ENCODE measurements around the gene IFT122.

The IFT122 gene

DNA sequence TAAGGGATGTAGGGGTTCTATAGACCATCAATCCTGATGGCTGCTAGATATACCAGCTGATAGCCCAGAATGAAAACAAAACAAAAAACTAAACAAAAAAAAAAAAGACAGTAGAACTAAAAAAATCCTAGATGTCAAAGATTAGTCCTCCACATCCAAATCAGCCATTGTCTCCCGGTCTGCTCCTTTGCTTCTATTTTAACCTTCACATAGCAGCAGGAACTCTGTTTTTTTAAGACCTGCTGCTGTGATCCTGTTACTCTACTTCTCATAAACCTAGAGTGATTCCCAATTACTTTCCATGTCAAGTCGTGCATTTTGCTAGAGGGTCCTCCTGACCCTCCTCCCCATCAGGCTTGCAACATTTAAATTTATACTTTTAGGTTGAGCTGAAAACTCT is 2.5 kb downstream of the IFT122 start:
- no peaks in the 10 kb centered on the region for H3K27me3 ChIP-seq (replicated peaks; ENCODE audit: control insufficient read depth, insufficient read depth, low read length)
- no peaks in the 10 kb centered on the region for H3K36me3 ChIP-seq (ENCODE audit: control insufficient read depth, insufficient read depth, low read length)
- no peak for DNase-seq (ENCODE audit: extremely low read depth, insufficient read length)
- H3K4me3 ChIP-seq (replicated peaks; ENCODE audit: low read depth, low read length) = no peak overlapping the region
- TF ChIP-seq, protein P1, sequence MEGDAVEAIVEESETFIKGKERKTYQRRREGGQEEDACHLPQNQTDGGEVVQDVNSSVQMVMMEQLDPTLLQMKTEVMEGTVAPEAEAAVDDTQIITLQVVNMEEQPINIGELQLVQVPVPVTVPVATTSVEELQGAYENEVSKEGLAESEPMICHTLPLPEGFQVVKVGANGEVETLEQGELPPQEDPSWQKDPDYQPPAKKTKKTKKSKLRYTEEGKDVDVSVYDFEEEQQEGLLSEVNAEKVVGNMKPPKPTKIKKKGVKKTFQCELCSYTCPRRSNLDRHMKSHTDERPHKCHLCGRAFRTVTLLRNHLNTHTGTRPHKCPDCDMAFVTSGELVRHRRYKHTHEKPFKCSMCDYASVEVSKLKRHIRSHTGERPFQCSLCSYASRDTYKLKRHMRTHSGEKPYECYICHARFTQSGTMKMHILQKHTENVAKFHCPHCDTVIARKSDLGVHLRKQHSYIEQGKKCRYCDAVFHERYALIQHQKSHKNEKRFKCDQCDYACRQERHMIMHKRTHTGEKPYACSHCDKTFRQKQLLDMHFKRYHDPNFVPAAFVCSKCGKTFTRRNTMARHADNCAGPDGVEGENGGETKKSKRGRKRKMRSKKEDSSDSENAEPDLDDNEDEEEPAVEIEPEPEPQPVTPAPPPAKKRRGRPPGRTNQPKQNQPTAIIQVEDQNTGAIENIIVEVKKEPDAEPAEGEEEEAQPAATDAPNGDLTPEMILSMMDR (IDR thresholded peaks at IDR 0.05; ENCODE audit: insufficient read depth, low read length, poor library complexity, severe bottlenecking) = no peak

DNA sequence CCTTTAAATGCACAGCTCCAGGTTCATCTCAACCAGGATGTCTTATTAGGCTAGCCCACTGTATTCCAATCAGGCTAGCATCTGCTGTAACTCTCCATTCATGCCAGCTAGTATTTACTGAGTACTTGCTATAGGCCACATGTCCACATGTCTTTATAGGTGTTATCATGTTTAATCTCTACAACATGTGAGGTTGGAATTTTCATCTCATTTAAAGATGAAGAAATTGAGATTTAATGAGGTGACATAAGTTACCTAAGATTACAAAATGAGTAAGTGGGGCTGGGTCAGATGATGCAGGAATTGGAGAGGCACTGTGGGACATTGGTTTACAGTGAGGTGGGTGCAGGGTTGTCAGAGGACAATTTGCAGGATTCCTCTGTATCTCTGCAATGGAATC is 2.9 kb downstream of the IFT122 start:
- H3K4me3 ChIP-seq (replicated peaks; ENCODE audit: low read depth, low read length) = no peak overlapping the region
- TF ChIP-seq, protein P1 (IDR thresholded peaks at IDR 0.05; ENCODE audit: insufficient read depth, low read length, poor library complexity, severe bottlenecking) = no peak
- no peaks in the 10 kb centered on the region for H3K36me3 ChIP-seq (ENCODE audit: control insufficient read depth, insufficient read depth, low read length)
- no peaks in the 10 kb centered on the region for H3K27me3 ChIP-seq (replicated peaks; ENCODE audit: control insufficient read depth, insufficient read depth, low read length)
- DNase-seq (ENCODE audit: extremely low read depth, insufficient read length) = no peak

DNA sequence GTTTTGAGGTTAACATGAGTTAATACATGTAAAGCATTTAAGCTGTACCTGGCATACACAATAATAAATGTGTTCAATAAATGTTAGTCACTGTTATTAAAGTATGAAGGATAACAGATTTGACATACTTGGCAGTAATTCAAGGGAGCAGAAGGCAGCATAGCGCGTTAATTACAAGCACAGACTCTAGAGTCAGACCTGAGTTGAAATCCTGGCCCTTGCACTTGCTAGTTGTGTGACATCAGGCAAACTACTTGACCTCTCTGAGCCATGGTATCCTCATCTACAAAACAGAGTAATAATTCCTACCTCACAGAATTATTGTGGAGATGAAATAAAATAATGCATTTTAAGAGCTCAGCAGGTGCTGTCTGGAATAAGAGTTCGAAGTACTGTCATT is 5.4 kb downstream of the IFT122 start:
- no peaks in the 10 kb centered on the region for H3K36me3 ChIP-seq (ENCODE audit: control insufficient read depth, insufficient read depth, low read length)
- no peak overlapping the region for H3K4me3 ChIP-seq (replicated peaks; ENCODE audit: low read depth, low read length)
- DNase-seq (ENCODE audit: extremely low read depth, insufficient read length) = no peak
- TF ChIP-seq, protein P1 (IDR thresholded peaks at IDR 0.05; ENCODE audit: insufficient read depth, low read length, poor library complexity, severe bottlenecking) = no peak
- no peaks in the 10 kb centered on the region for H3K27me3 ChIP-seq (replicated peaks; ENCODE audit: control insufficient read depth, insufficient read depth, low read length)

DNA sequence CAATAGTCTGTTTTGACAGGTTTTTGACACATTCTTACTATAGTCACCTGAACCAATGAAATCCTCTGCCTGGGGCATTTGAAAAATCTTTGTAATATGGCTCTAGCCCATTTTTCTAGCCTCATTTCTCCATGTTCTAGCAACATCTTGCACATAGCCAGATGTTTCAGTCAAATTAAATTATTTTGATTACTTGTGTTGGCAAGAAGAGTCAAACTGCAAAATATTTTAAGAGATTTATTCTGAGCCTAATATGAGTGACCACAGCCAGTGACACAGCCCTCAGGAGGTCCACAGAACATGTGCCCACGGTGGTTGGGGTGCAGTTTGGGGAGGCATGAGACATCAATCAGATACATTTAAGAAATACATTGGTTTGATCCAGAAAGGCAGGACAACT is 6.9 kb downstream of the IFT122 start:
- Histone ChIP-seq H3K27me3 (replicated peaks; ENCODE audit: control insufficient read depth, insufficient read depth, low read length) (no peaks in the 10 kb centered on the region), H3K4me3 (replicated peaks; ENCODE audit: low read depth, low read length) (no peak overlapping the region), H3K36me3 (ENCODE audit: control insufficient read depth, insufficient read depth, low read length) (no peaks in the 10 kb centered on the region)
- DNase-seq (ENCODE audit: extremely low read depth, insufficient read length) = no peak
- TF ChIP-seq, protein P1 (IDR thresholded peaks at IDR 0.05; ENCODE audit: insufficient read depth, low read length, poor library complexity, severe bottlenecking) = no peak

DNA sequence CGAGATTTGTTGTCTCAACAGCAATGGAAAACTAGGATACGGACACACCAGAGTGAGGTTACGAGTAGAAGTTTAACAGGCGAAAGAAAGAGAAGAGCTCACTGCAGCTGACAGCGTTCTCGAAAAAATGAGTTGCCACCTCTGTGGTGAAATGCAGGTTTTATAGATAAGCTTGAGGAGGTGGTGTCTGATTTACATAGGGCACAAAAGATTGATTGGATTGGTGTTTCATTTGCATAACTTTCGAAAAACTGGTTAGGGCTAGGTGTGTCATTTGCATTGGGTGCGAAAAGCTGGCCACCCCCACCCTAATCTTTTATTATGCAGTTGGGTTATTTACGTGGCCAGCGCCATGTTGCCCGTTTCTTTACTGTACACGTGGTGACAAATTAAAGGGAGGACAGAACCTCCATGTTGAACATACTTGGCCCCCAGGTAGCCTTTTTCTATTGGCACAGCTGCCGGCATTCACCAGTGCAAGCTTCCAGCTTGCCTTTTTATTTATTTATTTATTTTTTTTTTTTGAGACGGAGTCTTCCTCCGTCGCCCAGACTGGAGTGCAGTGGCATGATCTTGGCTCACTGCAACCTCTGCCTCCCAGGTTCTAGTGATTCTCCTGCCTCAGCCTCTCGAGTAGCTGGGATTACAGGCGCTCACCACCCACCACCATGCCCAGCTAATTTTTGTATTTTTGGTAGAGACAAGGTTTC is 8.3 kb downstream of the IFT122 start:
- no peak for DNase-seq (ENCODE audit: extremely low read depth, insufficient read length)
- Histone ChIP-seq H3K36me3 (ENCODE audit: control insufficient read depth, insufficient read depth, low read length) (no peaks in the 10 kb centered on the region), H3K4me3 (replicated peaks; ENCODE audit: low read depth, low read length) (no peak overlapping the region), H3K27me3 (replicated peaks; ENCODE audit: control insufficient read depth, insufficient read depth, low read length) (no peaks in the 10 kb centered on the region)
- TF ChIP-seq, protein P1 (IDR thresholded peaks at IDR 0.05; ENCODE audit: insufficient read depth, low read length, poor library complexity, severe bottlenecking) = no peak
